Mesothelial cell of epicardium (in vitro differentiated cells): ENCODE results near the gene NAA35. TPM values are rescaled to one million over a fixed set of nuclear protein-coding genes. Genes with fewer than 3 reads are reported as not detected.

Experiments used
- DNase-seq, 2 experiments: peaks; one replicate each; pipeline ENCODE4 v3.0.0; 2021; ENCODE audit warnings: low spot score in 2 of 2; ENCODE audit not compliant: unreplicated experiment in 2 of 2
- H3K27ac Mint-ChIP-seq: 2 replicates; pipeline ENCODE4 v1.8.0; 2021; ENCODE audit warnings: mixed read lengths
- H3K27me3 Mint-ChIP-seq: 2 replicates; pipeline ENCODE4 v1.8.0; 2021; ENCODE audit warnings: low read depth, mixed read lengths
- H3K36me3 Mint-ChIP-seq: 2 replicates; pipeline ENCODE4 v1.8.0; 2021; ENCODE audit warnings: mixed read lengths
- H3K4me1 Mint-ChIP-seq: 2 replicates; pipeline ENCODE4 v1.8.0; 2021; ENCODE audit warnings: mixed read lengths
- H3K4me3 Mint-ChIP-seq: 2 replicates; pipeline ENCODE4 v1.8.0; 2021; ENCODE audit warnings: mild to moderate bottlenecking, moderate library complexity, mixed read lengths
- H3K9me3 Mint-ChIP-seq: 2 replicates; pipeline ENCODE4 v1.8.0; 2021; ENCODE audit warnings: mixed read lengths
- total RNA-seq: library from RNA; stranded (reverse); gene quantifications from 3 replicates; pipeline ENCODE4 v1.2.1, GENCODE V29; 2021
- TF ChIP-seq, protein P1 (sequence below): fragments of 200-600 bp; sonication (generic); IDR thresholded peaks from one replicate; pipeline ENCODE4 v1.5.0; 2021; ENCODE audit warnings: antibody characterized with exemption; ENCODE audit not compliant: unreplicated experiment

The NAA35 gene
- total RNA-seq, 1 donor from 2014 or later: 35.0 TPM

DNA sequence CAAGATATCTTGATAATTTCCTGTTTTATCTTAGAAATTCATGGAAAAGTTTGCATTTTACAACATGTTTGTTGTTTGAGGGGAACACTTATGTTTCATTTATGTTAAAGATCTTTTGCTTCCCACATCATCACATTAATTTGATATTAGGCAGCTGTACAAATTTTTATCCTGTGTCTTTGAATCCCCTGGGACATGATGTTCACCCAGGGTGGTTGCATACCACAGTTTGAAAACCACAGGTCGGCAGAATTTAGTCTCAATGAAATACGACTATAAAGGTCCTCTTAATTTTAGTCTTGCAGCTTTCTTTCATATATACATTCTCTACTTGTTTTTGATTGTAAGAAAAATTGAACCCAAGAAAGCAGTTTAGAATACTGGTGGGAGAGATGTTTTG, 3.7 kb downstream of the NAA35 start:
- Mint-ChIP-seq H3K27me3 (no peaks in the 10 kb centered on the region), H3K27ac (no peak overlapping the region), H3K9me3 (peaks cover 3% of the 10 kb centered on the region), H3K4me1 (peaks cover 19% of the 10 kb centered on the region), H3K36me3 (peaks cover 25% of the 10 kb centered on the region), H3K4me3 (no peak overlapping the region)
- TF ChIP-seq, protein P1, sequence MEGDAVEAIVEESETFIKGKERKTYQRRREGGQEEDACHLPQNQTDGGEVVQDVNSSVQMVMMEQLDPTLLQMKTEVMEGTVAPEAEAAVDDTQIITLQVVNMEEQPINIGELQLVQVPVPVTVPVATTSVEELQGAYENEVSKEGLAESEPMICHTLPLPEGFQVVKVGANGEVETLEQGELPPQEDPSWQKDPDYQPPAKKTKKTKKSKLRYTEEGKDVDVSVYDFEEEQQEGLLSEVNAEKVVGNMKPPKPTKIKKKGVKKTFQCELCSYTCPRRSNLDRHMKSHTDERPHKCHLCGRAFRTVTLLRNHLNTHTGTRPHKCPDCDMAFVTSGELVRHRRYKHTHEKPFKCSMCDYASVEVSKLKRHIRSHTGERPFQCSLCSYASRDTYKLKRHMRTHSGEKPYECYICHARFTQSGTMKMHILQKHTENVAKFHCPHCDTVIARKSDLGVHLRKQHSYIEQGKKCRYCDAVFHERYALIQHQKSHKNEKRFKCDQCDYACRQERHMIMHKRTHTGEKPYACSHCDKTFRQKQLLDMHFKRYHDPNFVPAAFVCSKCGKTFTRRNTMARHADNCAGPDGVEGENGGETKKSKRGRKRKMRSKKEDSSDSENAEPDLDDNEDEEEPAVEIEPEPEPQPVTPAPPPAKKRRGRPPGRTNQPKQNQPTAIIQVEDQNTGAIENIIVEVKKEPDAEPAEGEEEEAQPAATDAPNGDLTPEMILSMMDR: no peak
- DNase-seq: no peak

DNA sequence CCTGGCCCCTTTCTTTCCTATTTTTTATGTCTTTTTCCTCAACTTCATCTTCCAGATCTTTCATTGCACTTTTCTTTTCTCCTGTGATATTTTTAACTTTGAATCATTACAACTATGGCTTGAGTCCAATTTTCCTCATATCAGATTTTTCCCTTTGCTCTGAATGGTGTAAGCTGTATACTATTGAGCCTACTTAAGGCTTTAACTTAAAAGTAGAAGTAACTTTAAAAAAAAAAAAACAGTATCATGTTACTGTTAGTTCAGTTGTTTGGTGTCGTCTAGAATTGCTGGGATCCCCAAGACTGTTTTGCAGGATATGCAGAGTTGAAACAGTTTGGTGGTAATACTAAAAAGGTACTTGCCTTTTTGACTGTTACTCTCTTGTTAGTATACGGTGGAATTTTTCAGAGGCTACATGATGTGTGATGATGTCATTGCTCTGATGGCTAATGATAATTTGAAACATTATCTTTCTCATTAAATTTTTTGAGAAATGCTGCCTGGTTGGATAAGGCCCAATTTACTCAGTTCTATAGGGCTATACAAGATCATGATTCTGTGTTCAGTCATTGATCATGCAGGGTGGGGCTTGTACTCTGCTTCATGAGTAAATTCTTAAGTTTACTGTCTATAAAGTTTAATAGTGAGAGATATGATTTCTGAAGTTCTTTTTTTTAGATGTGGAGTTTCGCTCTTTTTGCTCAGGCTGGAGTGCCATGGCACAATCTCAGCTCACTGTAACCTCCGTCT, 8.8 kb downstream of the NAA35 start:
- no peak for DNase-seq
- no peak overlapping the region for H3K4me3 Mint-ChIP-seq
- peaks cover 43% of the 10 kb centered on the region for H3K36me3 Mint-ChIP-seq
- no peaks in the 10 kb centered on the region for H3K9me3 Mint-ChIP-seq
- peaks cover 18% of the 10 kb centered on the region for H3K4me1 Mint-ChIP-seq
- H3K27me3 Mint-ChIP-seq: no peaks in the 10 kb centered on the region
- peak overlapping the region; percentile 88 for H3K27ac Mint-ChIP-seq
- TF ChIP-seq, protein P1: no peak

DNA sequence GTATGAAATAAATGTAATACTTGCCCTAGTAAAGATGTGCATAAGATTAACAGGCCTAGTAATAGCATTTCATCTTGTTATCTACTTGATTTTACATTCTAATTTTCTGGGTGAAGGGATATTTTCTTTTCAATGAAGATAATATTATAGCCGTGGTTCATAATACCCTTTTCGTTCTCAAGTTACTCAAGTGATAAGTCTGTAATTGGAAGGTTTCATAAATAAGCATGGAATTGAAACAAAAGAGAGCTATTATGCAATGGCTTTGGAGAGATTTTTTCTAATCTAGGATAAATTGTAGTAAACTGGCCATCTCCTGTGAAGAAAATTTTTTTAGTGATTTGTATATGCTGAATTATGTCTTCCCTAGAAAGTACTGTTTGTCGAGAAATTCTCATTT, 19.0 kb downstream of the NAA35 start:
- no peak for DNase-seq

DNA sequence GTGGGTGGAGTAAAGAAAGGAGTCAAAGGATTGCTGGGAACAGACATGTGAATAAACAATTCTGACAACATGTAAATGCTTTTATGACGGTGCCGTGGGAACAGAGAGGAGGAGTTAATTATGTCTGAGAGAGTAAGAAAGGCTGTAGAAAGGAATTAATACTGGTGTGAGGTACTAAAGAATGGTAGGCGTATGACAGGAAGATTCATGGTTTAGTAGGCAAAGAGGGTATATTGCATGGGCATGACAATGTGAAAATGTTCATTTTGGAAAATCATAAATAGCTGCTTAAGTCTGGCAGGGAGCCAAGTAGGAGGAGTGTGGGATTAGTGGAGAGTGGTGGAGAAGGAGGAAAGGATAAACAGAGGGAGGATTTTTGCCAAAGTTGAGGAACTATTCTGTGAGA, 19.7 kb downstream of the NAA35 start:
- DNase-seq: no peak
- H3K9me3 Mint-ChIP-seq: no peaks in the 10 kb centered on the region
- H3K27ac Mint-ChIP-seq: peak overlapping the region; percentile 47
- no peaks in the 10 kb centered on the region for H3K27me3 Mint-ChIP-seq
- TF ChIP-seq, protein P1: no peak
- H3K4me1 Mint-ChIP-seq: peaks cover 19% of the 10 kb centered on the region
- peaks cover 37% of the 10 kb centered on the region for H3K36me3 Mint-ChIP-seq
- H3K4me3 Mint-ChIP-seq: no peak overlapping the region

More for the DNA sequence above, 19.0 kb downstream of the NAA35 start:
- TF ChIP-seq, protein P1: no peak
- H3K36me3 Mint-ChIP-seq: peaks cover 31% of the 10 kb centered on the region
- no peak overlapping the region for H3K4me3 Mint-ChIP-seq
- H3K9me3 Mint-ChIP-seq: no peaks in the 10 kb centered on the region
- H3K27ac Mint-ChIP-seq: peak overlapping the region; percentile 58
- H3K27me3 Mint-ChIP-seq: no peaks in the 10 kb centered on the region
- peaks cover 19% of the 10 kb centered on the region for H3K4me1 Mint-ChIP-seq

DNA sequence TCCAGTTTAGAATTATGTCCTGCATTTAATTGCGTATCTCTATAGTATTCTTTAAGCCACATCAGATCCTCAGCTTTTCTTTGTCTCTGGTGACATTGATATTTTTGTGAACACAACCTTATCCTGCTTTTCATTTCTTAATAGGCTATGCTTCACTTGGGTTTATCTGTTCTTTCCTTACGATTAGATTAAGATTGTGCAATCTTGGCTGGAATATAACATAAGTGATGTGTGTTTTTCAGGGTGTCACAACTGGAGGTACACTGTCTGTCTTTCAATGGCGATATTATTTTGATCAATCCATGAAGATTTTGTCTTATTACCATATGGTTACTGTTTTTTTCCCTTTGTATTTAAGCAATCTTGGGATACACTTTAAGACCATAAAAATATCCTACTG, 23.6 kb downstream of the NAA35 start:
- H3K27ac Mint-ChIP-seq: no peak overlapping the region
- H3K4me3 Mint-ChIP-seq: no peak overlapping the region
- H3K4me1 Mint-ChIP-seq: peaks cover 19% of the 10 kb centered on the region
- TF ChIP-seq, protein P1: no peak
- DNase-seq: no peak
- H3K36me3 Mint-ChIP-seq: peaks cover 36% of the 10 kb centered on the region
- no peaks in the 10 kb centered on the region for H3K9me3 Mint-ChIP-seq
- H3K27me3 Mint-ChIP-seq: no peaks in the 10 kb centered on the region

DNA sequence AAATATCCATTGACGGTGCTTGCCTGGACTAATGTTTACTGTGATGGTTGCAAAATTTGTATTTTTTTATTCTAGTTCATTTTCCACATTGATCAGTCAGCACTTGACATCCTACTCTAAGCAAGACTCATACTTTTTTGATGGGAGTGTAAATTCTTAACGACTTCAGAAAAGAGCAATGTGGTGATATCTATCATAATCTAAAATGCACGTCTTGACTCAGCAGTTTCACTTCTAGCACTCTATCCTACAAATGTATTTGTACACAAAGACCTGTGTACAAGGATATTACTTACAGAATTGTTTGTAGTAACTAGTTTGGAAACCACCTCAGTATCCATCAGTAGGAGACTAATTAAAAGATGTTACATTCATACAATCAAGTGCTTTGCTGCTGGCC, 24.0 kb downstream of the NAA35 start:
- Mint-ChIP-seq H3K36me3 (peaks cover 40% of the 10 kb centered on the region), H3K27ac (no peak overlapping the region), H3K27me3 (no peaks in the 10 kb centered on the region), H3K4me1 (peaks cover 15% of the 10 kb centered on the region), H3K9me3 (no peaks in the 10 kb centered on the region), H3K4me3 (no peak overlapping the region)
- DNase-seq: no peak
- TF ChIP-seq, protein P1: no peak
